GM23248 (cell line): ENCODE results near the gene NPTX2.

ENCODE experiments used
- EZH2 ChIP-seq: fragments of 200-600 bp; sonication (generic); IDR thresholded peaks from 2 replicates; pipeline ENCODE4 v1.6.1; 2018; ENCODE audit warnings: antibody characterized with exemption, mild to moderate bottlenecking; ENCODE audit not compliant: insufficient read depth, poor library complexity, severe bottlenecking
- EZH2phosphoT487 ChIP-seq: fragments of 200-600 bp; sonication (generic); IDR thresholded peaks from 2 replicates; pipeline ENCODE4 v1.6.1; 2018; ENCODE audit warnings: antibody characterized with exemption, moderate library complexity, mild to moderate bottlenecking, low read depth; ENCODE audit not compliant: insufficient read depth

DNA sequence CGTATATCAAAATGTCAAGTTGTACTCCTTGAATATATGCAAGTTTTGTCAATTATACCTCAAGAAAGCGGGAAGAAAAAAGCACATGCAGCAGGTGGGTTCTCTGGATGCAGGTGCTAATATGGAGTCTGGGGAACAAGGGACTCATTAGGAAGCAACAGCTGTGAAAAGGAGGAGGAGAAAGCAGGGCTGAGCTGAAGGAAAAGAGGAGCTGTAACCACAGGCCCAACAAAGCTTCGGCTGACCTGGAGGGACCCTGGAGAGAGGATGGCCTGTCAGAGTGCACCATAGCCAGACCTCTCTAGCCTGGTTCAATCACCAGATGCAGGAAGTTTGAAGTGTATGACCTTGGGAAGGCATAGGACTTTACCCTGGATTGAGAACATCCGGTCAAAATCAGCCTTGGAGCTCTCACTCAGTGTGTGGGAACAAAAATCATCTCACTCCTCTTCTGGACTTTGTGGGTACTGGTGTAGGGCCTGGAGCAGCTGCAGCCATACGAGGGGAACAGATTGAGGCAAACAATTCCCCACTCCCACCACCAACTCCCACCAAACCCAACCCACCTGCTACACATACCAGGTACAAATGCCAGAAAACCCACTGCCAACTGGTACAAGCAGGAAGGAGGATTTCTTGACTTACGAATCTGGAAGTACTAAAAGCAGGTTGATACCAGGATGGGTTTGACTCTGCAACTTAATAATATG, 36.7 kb downstream of the NPTX2 start:
- TF ChIP-seq EZH2 (no peak), EZH2phosphoT487 (no peak)
